Upper lobe of right lung (tissue), 1 donor: ENCODE data around the gene ARID1B. TPM values are rescaled to one million over a fixed set of nuclear protein-coding genes. Genes with fewer than 3 reads are reported as not detected.
A peak's percentile ranks its signal among the peaks of the same experiment; 100 is the strongest.

Experiments
- ATAC-seq: fragments of 200-7000 bp; cut with Tn5 transposase; one replicate; pipeline ENCODE4 v1.9.1; 2020; ENCODE audit warnings: mild to moderate bottlenecking, moderate library complexity
- DNase-seq: peaks from one replicate; pipeline ENCODE4 v3.0.0-alpha.2; 2020
- H3K27ac ChIP-seq: fragments of 200-600 bp; one replicate; pipeline ENCODE4 v1.8.0; 2022
- H3K27me3 ChIP-seq: fragments of 200-600 bp; one replicate; pipeline ENCODE4 v1.8.0; 2022; ENCODE audit warnings: mild to moderate bottlenecking
- H3K36me3 ChIP-seq: fragments of 200-600 bp; one replicate; pipeline ENCODE4 v1.8.0; 2022
- H3K4me1 ChIP-seq: fragments of 200-600 bp; one replicate; pipeline ENCODE4 v1.8.0; 2022
- H3K4me3 ChIP-seq: fragments of 200-600 bp; one replicate; pipeline ENCODE4 v1.8.0; 2022; ENCODE audit warnings: mild to moderate bottlenecking
- H3K9me3 ChIP-seq: fragments of 200-600 bp; one replicate; pipeline ENCODE4 v1.8.0; 2022
- CTCF ChIP-seq: fragments of 200-600 bp; IDR thresholded peaks from one replicate; pipeline ENCODE4 v1.8.0; 2022; ENCODE audit warnings: antibody characterized with exemption
- intact Hi-C: fragments of 100-400 bp; cut with DNase I; formaldehyde crosslinking; loops from one replicate; pipeline ENCODE4 v1.11.0; 2022
- total RNA-seq: library from RNA; stranded (reverse); fragmentation: NEBNext Ultra II Directional; extraction: Animal tissue kit (Norgen Biotek cat#: 25700); gene quantifications from one replicate; pipeline ENCODE4 v1.2.1, GENCODE V29; 2021
- donor health status: DM: no; HTN: yes; CAD: no; lungs with severe emphysema.

ARID1B gene
- total RNA-seq, 1 donor from 2014 or later, result 80.4 TPM

GRCh38 chr6:157223021-157223430 lies 445.8 kb downstream of the ARID1B start:
- DNase-seq (peak; percentile 53), ATAC-seq (no peak)
- H3K4me3 ChIP-seq, result no peak overlapping the region
- H3K27ac ChIP-seq, result no peak overlapping the region
- no peaks in the 10 kb centered on the region for H3K4me1 ChIP-seq
- no peak for TF ChIP-seq CTCF
- no peaks in the 10 kb centered on the region for H3K27me3 ChIP-seq
- no peaks in the 10 kb centered on the region for H3K36me3 ChIP-seq
- no peaks in the 10 kb centered on the region for H3K9me3 ChIP-seq
- intact Hi-C loops, result no loop called here

- no peak for TF ChIP-seq CTCF
These were observed 446.3 kb downstream of the ARID1B start for GRCh38 chr6:157223511-157223910.

GRCh38 chr6:157224178-157224950 lies 447.2 kb downstream of the ARID1B start:
- no peaks in the 10 kb centered on the region for H3K9me3 ChIP-seq
- no peak overlapping the region for H3K27ac ChIP-seq
- no peak for TF ChIP-seq CTCF
- H3K4me1 ChIP-seq, result no peaks in the 10 kb centered on the region
- ATAC-seq (no peak), DNase-seq (peak; percentile 54)
- intact Hi-C loops, result no loop called here
- H3K27me3 ChIP-seq, result no peaks in the 10 kb centered on the region
- no peaks in the 10 kb centered on the region for H3K36me3 ChIP-seq
- no peak overlapping the region for H3K4me3 ChIP-seq

More at GRCh38 chr6:157223511-157223910, 446.3 kb downstream of the ARID1B start:
- intact Hi-C loops, result no loop called here
- H3K36me3 ChIP-seq, result no peaks in the 10 kb centered on the region
- no peak overlapping the region for H3K27ac ChIP-seq
- H3K9me3 ChIP-seq, result no peaks in the 10 kb centered on the region
- no peaks in the 10 kb centered on the region for H3K4me1 ChIP-seq
- H3K4me3 ChIP-seq, result no peak overlapping the region
- H3K27me3 ChIP-seq, result no peaks in the 10 kb centered on the region
- DNase-seq, result peak; percentile 57
- no peak for ATAC-seq

GRCh38 chr6:157224951-157225574 lies 447.9 kb downstream of the ARID1B start:
- DNase-seq (peak; percentile 25), ATAC-seq (no peak)
- H3K36me3 ChIP-seq, result no peaks in the 10 kb centered on the region
- intact Hi-C loops, result no loop called here
- H3K27ac ChIP-seq, result peak overlapping the region; percentile 51
- no peak overlapping the region for H3K4me3 ChIP-seq
- H3K4me1 ChIP-seq, result no peaks in the 10 kb centered on the region
- H3K27me3 ChIP-seq, result no peaks in the 10 kb centered on the region
- no peak for TF ChIP-seq CTCF
- no peaks in the 10 kb centered on the region for H3K9me3 ChIP-seq

GRCh38 chr6:157225575-157225995 lies 448.4 kb downstream of the ARID1B start:
- Histone ChIP-seq H3K9me3 (no peaks in the 10 kb centered on the region), H3K27me3 (no peaks in the 10 kb centered on the region), H3K27ac (peak overlapping the region; percentile 51), H3K36me3 (no peaks in the 10 kb centered on the region), H3K4me1 (no peaks in the 10 kb centered on the region), H3K4me3 (no peak overlapping the region)
- no peak for ATAC-seq
- no peak for TF ChIP-seq CTCF
- DNase-seq, result peak; percentile 61
- intact Hi-C loops, result no loop called here
